Keratinocyte (primary cell): ENCODE data around the gene U2SURP. TPM values are rescaled to one million over a fixed set of nuclear protein-coding genes. Genes with fewer than 3 reads are reported as not detected.

Experiments used
- DNase-seq: peaks from one replicate; pipeline ENCODE4 v3.0.0-alpha.2; 2011; ENCODE audit warnings: low read depth, missing footprints, low spot score
- FAIRE-seq: peaks from 2 replicates; lab custom pipeline; 2011; peaks lifted over from hg19 to GRCh38; lab: Jason Lieb, UNC
- H2AFZ ChIP-seq: 2 replicates; pipeline ENCODE4 v1.6.0; 2012; ENCODE audit warnings: low read length, control low read depth, inconsistent platforms; ENCODE audit not compliant: control insufficient read depth
- H3K27ac ChIP-seq: 2 replicates; pipeline ENCODE4 v1.5.1; 2011; ENCODE audit warnings: low read length; ENCODE audit not compliant: control insufficient read depth, insufficient read depth
- H3K27me3 ChIP-seq: 3 replicates; pipeline ENCODE4 v1.6.0; 2011; ENCODE audit warnings: low read length; ENCODE audit not compliant: control insufficient read depth, insufficient read depth; ENCODE audit errors: extremely low read depth
- H3K36me3 ChIP-seq, 2 experiments: 2 replicates in 1 of 2; 3 replicates in 1 of 2; pipeline ENCODE4 v1.5.1; 2011; ENCODE audit warnings: low read length in 2 of 2, mild to moderate bottlenecking in 1 of 2; ENCODE audit not compliant: control insufficient read depth in 2 of 2, insufficient read depth in 2 of 2; ENCODE audit errors: extremely low read depth in 1 of 2
- H3K4me1 ChIP-seq: 3 replicates; pipeline ENCODE4 v1.5.1; 2011; ENCODE audit warnings: low read length; ENCODE audit not compliant: control insufficient read depth, insufficient read depth; ENCODE audit errors: extremely low read depth
- H3K4me2 ChIP-seq: 3 replicates; pipeline ENCODE4 v1.6.0; 2011; ENCODE audit warnings: low read depth, low read length; ENCODE audit not compliant: control insufficient read depth, insufficient read depth; ENCODE audit errors: extremely low read depth
- H3K4me3 ChIP-seq, 3 experiments: fragments of 200-600 bp in 1 of 3; sonication (generic) in 1 of 3; 2 replicates in 2 of 3; 3 replicates in 1 of 3; pipeline ENCODE4 v1.5.1; 2011 to 2016; ENCODE audit warnings: low read length in 3 of 3, mild to moderate bottlenecking in 3 of 3, control low read depth in 2 of 3, inconsistent platforms in 1 of 3, low read depth in 1 of 3, mixed read lengths in 1 of 3, mixed run types in 1 of 3, moderate library complexity in 1 of 3; ENCODE audit not compliant: control insufficient read depth in 2 of 3, insufficient read depth in 2 of 3; ENCODE audit errors: extremely low read depth in 1 of 3
- H3K79me2 ChIP-seq: 2 replicates; pipeline ENCODE4 v1.6.0; 2012; ENCODE audit warnings: low read length; ENCODE audit not compliant: control insufficient read depth, insufficient read depth
- H3K9ac ChIP-seq: 3 replicates; pipeline ENCODE4 v1.6.0; 2011; ENCODE audit warnings: low read length; ENCODE audit not compliant: control insufficient read depth, insufficient read depth; ENCODE audit errors: extremely low read depth
- H3K9me1 ChIP-seq: 3 replicates; pipeline ENCODE4 v1.6.0; 2011; ENCODE audit warnings: low read length; ENCODE audit not compliant: control insufficient read depth, insufficient read depth; ENCODE audit errors: extremely low read depth
- H3K9me3 ChIP-seq: 2 replicates; pipeline ENCODE4 v1.5.1; 2012; ENCODE audit warnings: low read depth, low read length; ENCODE audit not compliant: control insufficient read depth
- H4K20me1 ChIP-seq: 3 replicates; pipeline ENCODE4 v1.6.0; 2011; ENCODE audit warnings: low read length; ENCODE audit not compliant: control insufficient read depth, insufficient read depth; ENCODE audit errors: extremely low read depth
- EZH2 ChIP-seq: IDR thresholded peaks from one replicate; pipeline ENCODE4 v1.6.1; 2012; ENCODE audit warnings: inconsistent platforms, mild to moderate bottlenecking, low read length, moderate library complexity
- dilution Hi-C: fragments of 300-500 bp; cut with MboI; formaldehyde crosslinking; loops from one replicate; pipeline ENCODE4 v1.7.0; 2020; ENCODE audit warnings: low sequenced_read_pairs; ENCODE audit not compliant: extremely low pct_ligation_motif_present
- polyA plus RNA-seq, 5 experiments: library from polyadenylated mRNA; depleted of rRNA in 3 of 5; stranded (reverse) in 3 of 5; stranded (forward) in 1 of 5; unstranded in 1 of 5; fragments of >200 nt; gene quantifications; 1 replicate in 1 of 5; 2 replicates in 3 of 5; 3 replicates in 1 of 5; pipeline versions ENCODE4 v1.2.1 to v1.2.3, GENCODE V29; 2011 to 2012; ENCODE audit warnings: missing spikeins in 2 of 5, low read depth in 1 of 5, low replicate concordance in 1 of 5
- TF ChIP-seq, protein P1 (sequence below), 3 experiments: IDR thresholded peaks in 1 of 3; conservative IDR thresholded peaks in 1 of 3; optimal IDR thresholded peaks in 1 of 3; 2 replicates in 2 of 3; 3 replicates in 1 of 3; pipeline versions ENCODE3 to v1.5.1; 2011; ENCODE audit warnings: low read length in 3 of 3, mild to moderate bottlenecking in 3 of 3, moderate library complexity in 2 of 3, control low read depth in 1 of 3, inconsistent platforms in 1 of 3; ENCODE audit not compliant: insufficient read depth in 2 of 3; ENCODE audit errors: extremely low read depth in 1 of 3

Gene U2SURP
- polyA plus RNA-seq, 1 donor (not counting 4 experiments of a cell fraction or from before 2014, with no cell fraction given), result 75.9 TPM

DNA sequence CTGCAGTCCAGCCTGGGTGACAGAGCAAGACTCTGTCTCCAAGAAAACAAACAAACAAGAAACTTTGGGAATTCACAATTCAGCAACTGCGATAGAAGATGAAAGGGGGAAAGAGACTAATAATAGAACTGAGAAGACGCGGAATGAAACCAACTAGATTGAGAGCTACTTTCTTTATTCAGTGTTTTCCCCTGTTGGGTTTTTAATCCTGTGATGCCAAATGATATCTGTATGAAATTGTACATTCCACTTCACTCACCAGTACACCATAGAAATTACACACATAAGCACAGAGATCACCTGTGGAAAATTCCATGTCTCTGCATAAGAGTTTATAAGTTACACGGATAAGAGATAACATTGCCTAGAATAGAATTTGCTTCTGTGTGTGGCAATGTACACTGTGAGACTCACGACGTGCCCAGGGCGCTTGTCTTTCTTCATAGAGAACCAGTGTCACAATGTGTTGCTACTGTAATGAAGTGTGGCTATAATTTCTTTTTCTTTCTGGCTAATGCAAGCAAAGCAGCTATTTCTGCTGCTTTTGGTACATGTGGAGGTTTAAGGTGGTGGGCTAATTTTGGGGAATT, 100.5 kb downstream of the U2SURP start:
- Histone ChIP-seq H3K4me2 (no peak overlapping the region), H3K9me1 (no peaks in the 10 kb centered on the region), H2AFZ (no peak overlapping the region), H3K4me1 (no peaks in the 10 kb centered on the region), H3K9me3 (peaks cover 2% of the 10 kb centered on the region), H3K27me3 (peaks cover 7% of the 10 kb centered on the region), H3K4me3 (no peak overlapping the region), H3K27ac (no peak overlapping the region), H4K20me1 (no peaks in the 10 kb centered on the region), H3K36me3 (no peaks in the 10 kb centered on the region), H3K79me2 (no peaks in the 10 kb centered on the region), H3K9ac (no peak overlapping the region)
- DNase-seq, result no peak
- FAIRE-seq, result no peak
- TF ChIP-seq EZH2, result no peak
- TF ChIP-seq, protein P1, sequence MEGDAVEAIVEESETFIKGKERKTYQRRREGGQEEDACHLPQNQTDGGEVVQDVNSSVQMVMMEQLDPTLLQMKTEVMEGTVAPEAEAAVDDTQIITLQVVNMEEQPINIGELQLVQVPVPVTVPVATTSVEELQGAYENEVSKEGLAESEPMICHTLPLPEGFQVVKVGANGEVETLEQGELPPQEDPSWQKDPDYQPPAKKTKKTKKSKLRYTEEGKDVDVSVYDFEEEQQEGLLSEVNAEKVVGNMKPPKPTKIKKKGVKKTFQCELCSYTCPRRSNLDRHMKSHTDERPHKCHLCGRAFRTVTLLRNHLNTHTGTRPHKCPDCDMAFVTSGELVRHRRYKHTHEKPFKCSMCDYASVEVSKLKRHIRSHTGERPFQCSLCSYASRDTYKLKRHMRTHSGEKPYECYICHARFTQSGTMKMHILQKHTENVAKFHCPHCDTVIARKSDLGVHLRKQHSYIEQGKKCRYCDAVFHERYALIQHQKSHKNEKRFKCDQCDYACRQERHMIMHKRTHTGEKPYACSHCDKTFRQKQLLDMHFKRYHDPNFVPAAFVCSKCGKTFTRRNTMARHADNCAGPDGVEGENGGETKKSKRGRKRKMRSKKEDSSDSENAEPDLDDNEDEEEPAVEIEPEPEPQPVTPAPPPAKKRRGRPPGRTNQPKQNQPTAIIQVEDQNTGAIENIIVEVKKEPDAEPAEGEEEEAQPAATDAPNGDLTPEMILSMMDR (optimal IDR thresholded peaks at IDR 0.05 in 1 of 3, IDR thresholded peaks at IDR 0.05 in 1 of 3, conservative IDR thresholded peaks at IDR 0.05 in 1 of 3; ENCODE audit: extremely low read depth in 1 of 3, insufficient read depth in 2 of 3, low read length in 3 of 3), result no peak
- dilution Hi-C loops, result no loop called here

DNA sequence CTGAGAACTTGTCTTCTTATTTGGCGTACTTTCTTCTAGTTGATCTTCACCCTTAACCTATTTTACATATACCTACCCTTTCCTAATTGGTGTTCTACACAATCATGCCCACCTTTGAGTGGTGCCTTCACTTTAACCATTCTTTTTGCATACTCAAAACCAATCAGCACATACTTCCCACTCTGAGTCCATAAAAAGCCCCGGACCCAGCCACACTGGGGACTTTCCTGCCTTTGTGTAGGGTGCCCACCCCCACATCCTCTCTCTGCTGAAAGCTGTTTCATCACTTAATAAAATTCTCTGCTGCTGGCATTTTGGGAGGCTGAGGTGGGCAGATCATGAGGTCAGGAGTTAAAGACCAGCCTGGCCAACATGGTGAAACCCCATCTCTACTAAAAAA, 102.3 kb downstream of the U2SURP start:
- Histone ChIP-seq H3K9ac (no peak overlapping the region), H3K9me1 (no peaks in the 10 kb centered on the region), H3K4me2 (no peak overlapping the region), H3K9me3 (peaks cover 2% of the 10 kb centered on the region), H3K36me3 (no peaks in the 10 kb centered on the region), H3K4me3 (no peak overlapping the region), H3K4me1 (no peaks in the 10 kb centered on the region), H4K20me1 (no peaks in the 10 kb centered on the region), H3K27ac (no peak overlapping the region), H3K27me3 (peaks cover 7% of the 10 kb centered on the region), H3K79me2 (no peaks in the 10 kb centered on the region), H2AFZ (no peak overlapping the region)
- TF ChIP-seq, protein P1 (optimal IDR thresholded peaks at IDR 0.05 in 1 of 3, IDR thresholded peaks at IDR 0.05 in 1 of 3, conservative IDR thresholded peaks at IDR 0.05 in 1 of 3; ENCODE audit: extremely low read depth in 1 of 3, insufficient read depth in 2 of 3, low read length in 3 of 3), result no peak
- no peak for TF ChIP-seq EZH2
- dilution Hi-C loops, result no loop called here
- DNase-seq, result no peak
- FAIRE-seq, result no peak
